Ramos (cell line): ENCODE measurements around the gene CCDC171.

ENCODE experiments used
- in situ Hi-C: fragments of 300-500 bp; cut with MboI; formaldehyde crosslinking; loops from one replicate; pipeline ENCODE4 v1.14.3; 2022; ENCODE audit warnings: low sequenced_read_pairs; ENCODE audit not compliant: unreplicated experiment

Gene CCDC171

DNA sequence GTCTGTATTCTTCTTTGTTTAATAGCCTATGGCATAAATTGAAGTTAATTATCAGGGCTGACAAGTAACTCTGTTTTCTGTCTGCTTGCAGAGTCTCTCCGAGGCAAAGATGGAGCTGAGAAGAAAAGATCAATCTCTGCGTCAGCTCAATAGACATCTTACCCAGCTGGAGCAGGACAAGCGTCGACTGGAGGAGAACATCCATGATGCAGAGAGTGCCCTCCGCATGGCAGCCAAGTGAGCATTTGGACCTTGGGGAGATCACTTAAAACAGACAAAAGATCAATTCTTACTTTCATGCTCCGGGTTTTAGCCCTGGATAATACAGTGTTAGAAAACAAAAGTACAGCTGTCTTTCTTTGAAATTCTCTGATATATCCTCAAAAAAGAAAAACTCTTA, 293.8 kb downstream of the CCDC171 start:
- in situ Hi-C loops = no loop called here

DNA sequence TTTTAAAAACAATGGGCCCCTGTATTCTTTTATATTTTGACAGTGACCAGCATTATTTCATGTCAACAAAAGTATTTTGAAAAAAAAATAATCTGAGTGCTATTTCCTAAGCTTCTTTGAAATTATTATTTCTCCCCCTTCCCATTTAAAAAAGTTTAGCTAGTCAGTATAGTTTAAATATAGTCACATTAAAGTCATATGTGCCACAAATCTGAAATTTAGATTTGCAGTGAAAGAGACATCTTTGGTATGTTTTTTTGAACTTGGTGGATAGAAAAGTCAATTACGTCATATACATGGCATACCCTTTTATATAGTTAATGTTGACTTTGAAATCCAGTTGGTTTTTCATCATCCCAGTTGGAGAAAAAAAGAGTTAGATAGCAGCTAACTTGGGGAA, 297.0 kb downstream of the CCDC171 start:
- in situ Hi-C loops = loop anchor here (25.0 kb wide), 1 partner anchor 287 kb away; no protein-coding TSS in a partner anchor

DNA sequence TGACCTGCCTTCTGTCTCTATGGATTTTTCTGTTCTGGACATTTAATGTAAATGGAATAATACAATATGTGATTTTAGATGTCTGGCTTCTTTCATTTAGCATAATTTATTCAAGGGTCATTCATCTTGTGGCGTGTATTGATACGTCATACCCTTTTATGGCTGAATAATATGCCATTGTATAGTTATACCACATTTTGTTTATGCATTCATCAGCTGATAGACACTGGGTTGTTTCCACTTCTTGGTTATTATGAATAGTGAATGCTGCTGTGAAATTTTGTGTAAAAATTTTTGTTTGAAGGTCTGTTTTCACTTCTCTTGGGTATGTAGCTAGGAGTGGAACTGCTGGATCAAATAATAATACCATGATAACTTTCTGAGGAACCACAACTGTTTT, 298.9 kb downstream of the CCDC171 start:
- in situ Hi-C loops = loop anchor here (25.0 kb wide), 1 partner anchor 286 kb away; no protein-coding TSS in a partner anchor

DNA sequence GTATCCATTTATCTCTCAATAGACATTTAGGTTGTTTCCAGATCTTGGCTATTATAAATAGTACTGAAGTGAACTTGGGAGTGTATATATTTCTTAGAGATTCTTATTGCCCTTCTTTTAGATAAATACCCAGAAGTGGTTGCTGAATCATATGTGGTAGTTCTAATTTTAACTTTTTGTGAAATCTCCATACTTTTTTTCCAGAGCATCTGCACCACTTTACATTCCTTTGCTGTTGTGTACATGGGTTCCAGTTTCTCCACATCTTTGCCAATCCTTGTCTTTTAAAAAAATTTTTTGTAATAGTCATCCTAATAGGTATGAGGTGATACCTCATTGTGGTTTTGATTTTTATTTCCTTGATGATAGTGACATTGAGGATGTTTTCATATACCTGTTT, 303.7 kb downstream of the CCDC171 start:
- in situ Hi-C loops = loop anchor here (25.0 kb wide), 1 partner anchor 281 kb away; no protein-coding TSS in a partner anchor

DNA sequence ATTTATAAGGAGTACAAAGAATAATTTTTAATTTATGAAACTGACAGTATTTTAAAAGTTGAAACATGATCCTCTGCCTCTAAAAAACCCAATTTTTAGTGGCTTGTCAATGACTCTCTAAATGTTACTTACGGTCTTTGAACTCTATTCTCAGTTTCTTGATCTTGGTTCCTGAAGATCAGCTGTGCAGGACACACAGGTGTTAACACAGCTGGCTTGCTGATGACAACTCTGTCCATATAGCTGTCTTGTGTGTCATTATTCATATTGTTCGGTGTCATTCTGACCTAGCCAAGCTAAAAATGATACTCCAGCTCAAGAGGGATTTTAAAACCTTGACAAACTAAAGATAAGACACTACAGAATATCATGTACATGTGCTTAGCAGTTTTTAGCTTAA, 314.5 kb downstream of the CCDC171 start:
- in situ Hi-C loops = loop anchor here (25.0 kb wide), 1 partner anchor 270 kb away; no protein-coding TSS in a partner anchor

DNA sequence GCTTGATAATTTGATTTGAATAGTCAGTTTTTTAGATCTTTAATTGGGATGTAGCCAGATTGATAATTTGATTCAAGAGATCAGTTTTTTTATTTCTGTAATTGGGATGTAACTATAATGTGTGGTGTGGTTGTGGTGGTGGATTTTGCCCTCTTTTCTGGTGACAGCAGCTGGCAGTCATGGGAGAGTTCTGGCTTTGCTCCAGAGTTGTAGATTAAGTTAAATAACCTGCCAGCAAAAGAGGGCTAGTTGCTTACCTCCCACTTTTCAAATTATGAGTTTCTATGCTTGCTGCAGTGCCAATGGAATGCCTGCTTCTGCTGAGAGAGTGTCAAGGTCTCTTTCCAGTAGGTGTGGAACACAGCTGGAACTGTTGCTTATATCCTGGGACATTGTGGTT, 315.1 kb downstream of the CCDC171 start:
- in situ Hi-C loops = loop anchor here (25.0 kb wide), 1 partner anchor 269 kb away; no protein-coding TSS in a partner anchor

DNA sequence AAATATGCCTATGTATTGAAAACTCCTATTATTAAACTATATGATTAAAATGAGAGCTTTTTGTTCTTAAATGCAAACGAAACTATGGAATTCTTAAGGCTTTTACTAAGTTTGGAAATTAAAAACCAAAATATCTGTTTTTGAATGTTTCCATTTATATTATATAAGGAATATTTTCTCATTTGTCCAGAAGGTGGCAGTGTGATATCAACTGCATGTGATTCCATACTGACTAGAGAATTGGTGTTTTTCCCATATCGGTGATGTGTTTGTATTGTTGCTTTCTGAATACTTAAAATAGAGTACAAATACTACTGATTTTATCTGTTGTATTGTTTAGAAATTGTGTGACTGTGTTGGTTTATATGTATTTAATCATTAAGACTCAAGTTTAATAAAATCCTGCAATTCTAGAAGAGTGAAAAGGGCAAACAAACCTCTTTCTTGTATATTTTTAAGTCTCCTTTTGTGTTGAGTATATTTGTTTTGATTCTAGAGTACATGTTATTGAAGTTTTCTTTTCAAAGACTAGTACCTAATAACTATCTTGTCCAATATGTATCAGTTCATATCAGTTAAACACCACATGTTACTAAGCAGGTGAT, 320.8 kb downstream of the CCDC171 start:
- in situ Hi-C loops = loop anchor here (25.0 kb wide), 1 partner anchor 264 kb away; no protein-coding TSS in a partner anchor

DNA sequence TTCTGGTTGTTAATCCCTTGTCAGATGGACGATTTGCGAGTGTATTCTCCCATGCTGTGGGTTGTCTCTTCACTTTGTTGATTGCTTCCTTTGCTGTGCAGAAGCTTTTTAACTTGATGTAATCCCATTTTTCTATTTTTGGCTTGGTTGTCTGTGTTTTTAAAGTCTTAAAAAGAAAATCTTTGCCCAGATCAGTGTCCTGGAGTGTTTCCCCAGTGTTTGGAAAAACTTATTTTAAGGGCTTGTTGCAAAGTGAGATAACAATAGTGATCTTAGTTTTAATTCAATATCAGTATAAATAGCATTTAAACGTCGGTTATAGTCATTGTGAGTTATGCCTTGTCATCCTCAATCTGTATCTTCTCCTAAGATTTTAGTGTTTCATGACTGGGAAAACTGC, 329.5 kb downstream of the CCDC171 start:
- in situ Hi-C loops = no loop called here

DNA sequence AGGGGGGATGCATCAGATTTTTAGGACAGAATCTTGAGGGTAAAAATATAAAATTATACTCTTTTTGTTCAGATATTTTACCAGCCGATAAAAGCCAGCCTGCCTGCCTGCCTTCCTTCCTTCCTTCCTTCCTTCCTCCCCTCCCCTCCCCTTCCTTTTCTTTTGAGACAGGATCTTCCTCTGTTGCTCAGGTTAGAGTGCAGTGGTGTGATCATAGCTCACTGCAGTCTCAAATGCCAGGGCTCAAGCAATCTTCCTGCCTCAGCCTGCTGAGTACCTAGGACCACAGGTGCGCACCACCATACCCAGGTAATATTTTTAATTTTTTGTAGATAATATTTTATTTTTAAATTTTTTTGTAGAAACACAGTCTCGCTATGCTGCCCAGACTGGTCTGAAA, 330.0 kb downstream of the CCDC171 start:
- in situ Hi-C loops = no loop called here

DNA sequence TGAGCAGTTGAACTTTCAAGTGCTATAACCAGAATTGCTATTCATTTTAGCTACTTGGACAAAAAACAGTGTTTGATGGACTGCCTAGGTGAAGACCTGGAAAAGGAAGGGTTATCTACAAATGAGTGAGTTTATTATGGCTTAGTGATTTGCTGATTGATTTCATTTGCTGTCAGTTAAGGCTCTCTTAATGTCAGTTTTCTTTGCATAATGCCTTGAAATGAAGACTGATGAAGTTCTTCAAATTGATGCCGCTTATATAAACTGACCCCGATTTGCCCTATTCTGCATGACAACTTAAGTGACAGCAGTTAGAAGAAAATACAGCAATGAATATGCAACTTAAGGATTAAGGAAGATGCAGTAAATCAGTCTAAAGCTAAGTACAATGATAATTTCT, 332.6 kb downstream of the CCDC171 start:
- in situ Hi-C loops = no loop called here

DNA sequence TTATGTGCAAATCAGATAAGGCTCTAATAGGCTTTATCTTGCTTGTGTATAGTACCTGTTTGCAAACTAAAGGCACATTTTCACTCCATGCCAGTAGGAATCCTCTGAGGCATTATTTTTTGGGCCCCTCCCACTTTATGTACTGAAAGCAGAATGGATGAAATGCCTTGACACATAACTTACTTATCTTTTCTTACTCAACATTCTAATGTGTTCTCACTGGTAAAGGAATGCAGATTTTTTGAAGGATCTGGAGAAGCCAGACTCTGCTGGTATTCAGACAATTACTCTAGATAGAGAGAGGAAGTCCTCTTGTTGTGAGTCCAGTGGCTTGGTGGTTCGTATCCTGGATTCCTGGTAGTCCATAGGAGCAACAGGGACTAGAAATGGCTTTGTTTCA, 336.7 kb downstream of the CCDC171 start:
- in situ Hi-C loops = no loop called here

DNA sequence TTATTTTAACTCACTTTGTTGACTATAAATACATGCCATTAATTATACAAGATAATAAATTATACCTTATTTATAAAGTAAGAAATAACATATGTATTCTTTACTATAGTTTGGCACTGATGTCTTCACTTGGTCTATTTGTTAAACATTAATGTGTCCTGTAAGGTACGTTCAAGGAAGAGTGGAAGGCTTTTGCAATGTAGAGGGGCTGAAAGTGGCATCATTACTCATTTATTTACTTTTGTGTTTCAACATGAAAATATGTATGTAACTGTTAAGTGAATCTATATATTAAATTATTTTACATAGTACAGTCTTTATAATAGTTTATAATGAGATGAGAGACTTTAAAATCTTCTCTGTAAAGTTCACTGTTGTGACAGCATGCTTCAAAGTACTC, 348.7 kb downstream of the CCDC171 start:
- in situ Hi-C loops = no loop called here

DNA sequence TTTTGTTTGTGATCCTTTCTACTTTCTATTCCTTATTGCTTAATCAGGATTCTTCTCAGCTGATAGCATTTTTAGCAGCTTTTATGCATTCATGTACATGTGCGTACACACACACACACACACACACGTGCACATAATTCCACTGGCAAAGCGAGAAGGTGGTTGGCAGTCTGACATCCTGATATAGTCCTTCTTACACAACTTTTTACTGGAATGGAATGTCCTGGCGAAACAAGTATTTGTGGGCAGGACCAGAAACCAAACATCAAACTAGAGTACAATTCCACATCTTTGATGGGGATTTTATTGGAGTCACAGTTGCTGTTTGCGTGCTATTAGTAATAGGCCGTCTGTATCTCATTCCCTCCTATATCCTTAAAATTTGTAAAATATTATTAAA, 356.5 kb downstream of the CCDC171 start:
- in situ Hi-C loops = no loop called here

DNA sequence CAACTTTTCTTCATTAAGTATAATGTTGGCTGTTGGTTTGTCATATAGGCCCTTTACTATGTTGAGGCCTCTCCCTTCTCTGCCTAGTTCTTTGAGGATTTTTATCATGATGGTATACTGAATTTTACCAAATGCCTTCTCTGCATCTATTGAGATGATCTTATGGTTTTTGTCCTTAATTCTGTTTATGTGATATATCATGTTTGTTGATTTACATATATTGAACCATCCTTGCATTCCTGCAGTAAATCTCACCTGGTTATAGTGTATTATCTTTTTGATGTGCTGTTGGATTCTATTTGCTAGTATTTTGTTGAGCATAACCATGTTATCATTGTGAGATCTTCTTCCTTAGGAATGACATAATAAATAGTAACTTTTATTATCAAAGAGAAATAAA, 362.9 kb downstream of the CCDC171 start:
- in situ Hi-C loops = no loop called here

DNA sequence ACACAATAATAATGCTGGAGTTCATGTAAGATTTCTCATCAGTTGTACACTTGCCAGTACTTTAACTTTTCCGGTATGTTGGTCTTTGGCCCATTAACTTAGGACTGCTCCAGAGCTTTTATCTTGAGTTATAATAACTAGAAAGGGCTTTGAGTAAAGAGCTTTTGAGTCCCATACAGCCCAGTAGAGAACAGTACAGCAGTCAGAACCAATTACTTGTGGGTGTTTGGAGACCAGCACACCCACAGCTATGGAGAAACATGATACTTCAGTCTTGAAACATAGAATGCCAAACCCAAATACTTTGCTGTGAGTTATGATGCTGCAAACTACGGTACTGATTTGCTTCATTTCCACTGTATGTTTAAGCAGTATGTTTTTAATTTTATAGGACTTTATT, 374.3 kb downstream of the CCDC171 start:
- in situ Hi-C loops = no loop called here

DNA sequence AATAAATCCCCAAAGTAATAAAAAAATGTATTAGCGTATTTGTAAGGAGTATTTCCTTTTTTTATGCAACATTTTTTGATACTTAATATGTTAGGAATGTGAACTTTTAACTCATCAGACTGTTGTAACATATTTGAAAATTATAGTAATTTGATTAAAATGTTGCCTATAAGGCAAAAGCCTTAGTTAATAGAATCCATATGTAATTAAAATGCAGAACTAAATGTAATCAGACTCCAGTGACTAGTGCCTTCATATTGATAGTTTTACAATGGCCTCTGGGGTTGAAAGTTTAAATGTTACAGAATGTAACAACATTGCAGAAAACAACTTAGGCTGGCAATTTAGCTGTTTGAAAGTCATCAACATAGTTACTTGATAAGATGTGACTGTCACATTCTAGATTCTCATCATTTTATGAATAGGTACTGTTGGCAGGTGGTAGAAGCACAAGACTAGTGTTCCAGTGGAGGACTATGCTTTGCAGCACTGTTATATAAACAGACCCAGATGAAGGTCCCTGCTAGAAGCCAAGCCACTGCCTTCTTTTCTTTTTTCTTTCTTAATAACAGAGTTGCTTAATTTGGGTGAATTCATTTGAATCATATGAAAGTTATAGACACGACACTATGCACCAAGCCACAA, 382.9 kb downstream of the CCDC171 start:
- in situ Hi-C loops = no loop called here

DNA sequence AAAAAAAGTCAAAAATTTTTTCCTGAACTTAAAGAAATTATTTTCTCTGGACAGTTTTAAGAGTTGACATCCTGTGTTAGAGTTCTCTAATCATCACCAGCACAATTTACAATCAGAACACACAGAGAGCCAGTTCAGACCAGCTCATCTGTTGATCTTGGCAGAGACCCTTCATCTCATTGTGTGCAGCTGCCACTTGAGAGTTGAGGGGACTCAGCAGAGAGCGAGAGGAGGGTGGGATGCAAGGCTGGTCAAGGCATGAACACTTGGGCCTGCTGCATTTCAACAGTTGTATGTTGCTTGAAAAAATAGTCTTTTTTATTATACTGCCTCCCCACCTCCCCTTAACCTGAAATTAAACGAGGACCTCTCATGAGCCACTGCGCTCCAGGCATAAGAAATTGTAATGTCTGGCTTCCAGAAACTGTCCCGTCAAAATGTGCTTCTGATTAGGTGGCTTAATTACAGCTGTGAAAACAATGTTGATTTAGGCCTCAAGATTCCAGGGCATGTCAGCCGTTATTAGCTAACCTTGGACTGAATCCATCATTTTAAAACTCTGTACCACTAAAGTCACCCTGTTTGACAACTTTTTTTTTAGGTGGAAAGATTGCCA, 383.6 kb downstream of the CCDC171 start:
- in situ Hi-C loops = no loop called here

DNA sequence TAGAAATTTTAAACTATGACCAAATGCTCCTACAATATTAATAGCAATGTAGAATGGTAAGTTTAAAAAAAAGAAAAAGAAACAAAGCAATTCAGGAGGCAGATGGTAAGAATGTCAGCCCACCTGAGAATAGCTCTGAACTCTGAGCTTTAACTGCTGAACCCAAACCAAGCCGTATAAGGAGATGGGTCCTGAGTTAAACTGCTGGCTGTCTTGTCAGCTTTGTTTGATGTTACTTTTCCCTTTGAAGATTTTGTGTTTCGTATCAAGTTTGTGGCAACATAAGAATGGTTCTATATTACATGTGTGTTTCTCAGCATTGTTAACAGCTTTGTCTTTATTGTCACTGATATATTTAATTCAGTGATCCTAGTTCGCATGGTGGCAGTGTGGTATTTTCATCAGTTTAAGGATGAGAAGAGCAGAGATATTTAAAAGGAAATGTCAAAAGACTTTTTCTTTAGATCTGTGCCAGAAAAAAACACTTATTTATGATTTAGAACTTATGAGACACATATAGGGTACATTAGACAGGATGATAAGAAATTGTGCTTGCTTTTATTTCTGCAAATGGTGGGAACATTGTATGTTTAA, 390.1 kb downstream of the CCDC171 start:
- in situ Hi-C loops = no loop called here

DNA sequence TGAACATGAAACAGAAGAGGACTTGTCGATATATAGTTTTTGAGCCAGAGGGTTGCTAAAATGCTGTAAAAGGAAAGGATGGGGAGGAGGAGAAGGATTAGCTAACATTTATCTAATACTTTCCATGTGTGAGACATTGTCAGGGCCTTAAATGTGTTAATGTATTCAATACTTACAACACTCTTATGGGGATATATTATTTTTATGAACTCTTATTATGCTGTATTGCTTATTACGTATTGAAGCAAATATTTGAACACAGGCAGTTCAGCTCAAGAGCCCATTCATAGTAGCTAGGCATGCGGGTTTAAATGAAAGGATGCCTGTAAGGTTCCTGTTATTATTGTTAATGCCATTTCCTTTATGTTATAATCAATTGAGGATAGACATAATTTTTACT, 391.5 kb downstream of the CCDC171 start:
- in situ Hi-C loops = no loop called here

DNA sequence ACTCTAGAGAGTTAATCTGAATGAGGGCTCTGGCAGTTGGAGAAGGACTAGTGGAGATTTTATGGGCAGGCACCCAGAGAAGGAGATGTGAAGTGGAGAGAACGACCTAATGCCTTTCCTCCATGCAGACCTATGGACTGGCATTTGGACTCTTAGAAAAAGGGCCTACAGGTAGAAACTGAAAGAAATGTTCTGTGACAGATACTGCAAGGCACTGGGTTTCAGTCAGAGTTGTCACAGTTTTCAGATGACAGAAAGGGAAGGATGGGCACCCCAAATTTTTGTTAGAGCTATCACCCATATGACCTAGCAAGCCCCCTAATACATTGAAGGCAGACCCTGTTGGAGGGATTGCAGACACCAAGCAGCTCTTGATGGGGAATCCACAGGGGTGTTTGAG, 406.8 kb downstream of the CCDC171 start:
- in situ Hi-C loops = no loop called here

DNA sequence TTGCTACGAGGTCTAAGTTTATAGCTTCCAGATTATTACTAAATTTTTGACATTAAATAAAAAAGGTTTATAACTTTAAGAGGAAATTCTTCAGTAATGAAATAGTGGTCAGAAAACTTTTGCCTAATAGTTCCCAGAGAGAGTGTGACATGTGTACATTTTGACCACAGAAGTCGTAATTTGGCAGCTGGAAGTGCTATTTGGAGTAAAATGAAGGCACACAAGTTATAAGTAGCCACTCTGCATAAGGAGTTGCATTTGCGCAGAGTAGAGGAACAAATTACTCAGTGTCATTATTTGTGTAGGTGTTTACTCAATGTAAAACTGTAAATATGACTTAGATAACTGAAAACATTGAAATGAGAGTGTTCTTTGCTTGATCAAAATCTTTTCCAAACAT, 408.4 kb downstream of the CCDC171 start:
- in situ Hi-C loops = no loop called here
